Pulmonary artery endothelial cell (primary cell): ENCODE results near the gene RHBDL1. TPM values are rescaled to one million over a fixed set of nuclear protein-coding genes. Genes with fewer than 3 reads are reported as not detected.
"Not testable (repeated sequence)": the region's sequence is repeated elsewhere in the genome, so short reads cannot be mapped to it uniquely, and the experiment has no call there.

Source experiments
- DNase-seq: peaks from one replicate; pipeline ENCODE4 v3.0.0-alpha.2; 2011; ENCODE audit warnings: low read depth, low spot score
- total RNA-seq: library from RNA; depleted of rRNA; stranded (reverse); fragments of >200 nt; gene quantifications from 2 replicates; pipeline ENCODE4 v1.2.3, GENCODE V29; 2014

The RHBDL1 gene
- total RNA-seq, 1 donor from 2014 or later = 0.73 TPM

DNA sequence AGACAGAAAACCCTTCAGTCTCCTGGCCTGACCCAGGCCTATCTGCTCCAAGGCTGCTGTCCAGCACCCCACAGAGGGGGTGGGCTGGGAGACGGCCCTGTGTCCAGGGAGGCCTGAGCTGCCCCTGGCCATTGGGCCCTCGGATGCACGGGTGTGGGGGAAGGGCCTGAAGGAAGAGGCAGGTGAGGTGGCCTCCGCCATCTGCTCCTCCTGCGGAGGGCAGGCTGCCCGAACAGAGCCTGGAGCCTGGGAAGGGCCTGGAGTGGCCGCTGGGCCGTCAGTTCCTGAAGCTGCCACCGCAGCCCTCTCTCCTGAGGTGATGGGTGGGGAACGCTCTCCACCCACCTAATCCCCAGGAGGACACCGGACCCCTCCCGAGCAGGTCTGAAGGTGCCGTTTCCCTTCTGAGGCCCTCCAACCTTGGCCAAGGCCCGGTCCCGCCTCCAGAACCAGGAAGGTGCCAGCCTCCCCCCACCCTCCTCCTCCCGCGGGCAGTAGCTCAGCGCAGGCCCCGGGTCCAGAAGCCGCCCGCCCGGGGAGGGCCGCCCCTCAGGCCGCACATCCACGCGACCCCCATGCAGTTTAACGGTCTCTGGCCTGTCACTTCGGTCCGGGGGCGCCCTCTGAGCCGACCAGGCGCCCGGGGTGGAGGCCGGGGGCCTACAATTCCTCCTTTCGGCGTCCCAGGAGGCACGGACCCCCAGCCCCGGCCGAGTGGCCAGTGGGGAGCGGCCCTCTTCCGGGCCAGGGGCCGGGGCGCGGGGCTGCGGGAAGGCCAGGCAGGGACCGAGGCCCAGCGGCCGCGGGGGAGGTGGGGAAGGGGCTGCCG is 29.3 kb downstream of the RHBDL1 start:
- no peak for DNase-seq

DNA sequence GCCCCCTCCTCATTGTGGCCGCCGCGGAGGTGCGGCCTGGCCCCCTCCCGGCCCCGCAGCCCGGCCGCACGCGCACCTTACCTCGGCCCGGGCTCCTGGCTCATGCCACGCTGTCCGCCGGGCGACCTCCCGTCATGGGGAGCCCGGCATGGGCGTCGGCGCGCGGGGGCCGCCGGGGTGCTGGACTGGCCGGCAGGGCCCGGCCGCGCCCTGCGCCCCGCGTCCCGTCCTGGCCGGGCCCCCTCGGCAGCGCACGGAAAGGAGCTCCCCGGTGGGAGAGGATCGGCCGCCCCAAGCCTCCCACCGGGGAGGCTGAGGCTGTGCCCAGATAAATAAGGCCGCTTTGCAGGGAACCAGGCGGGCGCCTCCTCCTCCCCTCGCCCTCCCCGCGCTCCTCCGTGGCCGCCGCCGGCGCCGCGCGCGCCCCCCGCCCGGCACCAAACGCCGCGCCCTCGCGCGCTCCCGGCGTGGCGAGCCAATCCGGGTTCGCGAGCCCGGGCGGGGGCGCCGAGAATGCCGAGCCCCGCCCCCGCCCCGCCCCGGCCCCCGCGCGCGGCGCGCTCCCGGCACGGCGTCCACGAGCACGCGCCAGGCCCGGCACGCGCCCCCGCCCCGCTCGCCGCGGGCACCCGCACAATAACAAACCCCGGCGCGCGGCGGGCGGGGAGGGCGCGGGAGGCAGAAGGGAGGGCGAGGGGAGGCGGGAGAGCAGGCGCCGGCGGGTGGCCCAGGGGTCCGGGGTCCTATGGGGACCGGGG is 30.1 kb downstream of the RHBDL1 start, which contains the start of gene FBXL16:
Gene FBXL16 (minus strand): TSS at position 371 of the 758 bp plus-strand sequence. CDS start 8,396 bp downstream, outside the sequence.
- DNase-seq = no peak

DNA sequence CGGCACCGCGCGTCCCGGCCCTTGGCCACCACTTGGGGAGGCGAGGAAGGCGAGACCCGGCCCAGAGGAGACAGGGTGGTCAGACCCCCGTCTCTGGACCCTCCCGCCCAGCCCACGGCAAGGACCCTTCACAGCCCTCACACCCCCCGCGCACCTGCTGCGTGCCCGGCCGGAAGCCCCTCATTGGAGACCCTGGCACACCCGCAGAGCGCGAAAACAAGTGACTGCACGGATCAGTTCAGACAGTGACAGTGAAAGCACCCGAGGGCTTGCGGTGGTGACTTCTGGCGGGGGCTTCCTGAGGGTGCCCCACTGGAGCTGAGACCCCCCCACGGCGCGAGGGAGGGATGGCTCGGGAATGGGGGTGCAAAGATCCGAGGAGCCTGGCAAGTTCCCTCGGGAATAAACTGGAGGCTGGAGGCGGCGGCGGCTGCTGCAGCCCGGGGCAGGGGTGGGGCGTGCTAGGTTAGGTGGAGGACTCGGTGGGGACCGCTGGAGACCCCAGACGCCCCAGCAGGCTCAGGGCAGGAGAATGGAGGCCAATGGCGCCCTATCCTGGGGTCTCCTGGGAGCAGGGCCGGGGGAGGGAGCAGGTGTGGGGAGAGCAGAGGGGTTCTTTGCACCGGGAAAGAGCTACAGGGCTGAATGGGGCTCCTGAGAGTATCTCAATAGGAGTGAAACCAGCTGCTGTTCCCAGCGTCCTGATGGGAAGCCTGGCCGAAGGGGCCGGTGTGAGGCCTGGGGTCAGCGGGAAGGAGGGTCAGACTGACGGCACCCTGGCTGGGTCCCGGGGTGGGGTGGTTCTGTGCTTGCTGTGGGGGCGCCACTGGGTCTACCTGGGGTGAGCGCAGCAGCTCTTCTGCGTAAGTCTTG is 31.0 kb downstream of the RHBDL1 start:
- DNase-seq = no peak

DNA sequence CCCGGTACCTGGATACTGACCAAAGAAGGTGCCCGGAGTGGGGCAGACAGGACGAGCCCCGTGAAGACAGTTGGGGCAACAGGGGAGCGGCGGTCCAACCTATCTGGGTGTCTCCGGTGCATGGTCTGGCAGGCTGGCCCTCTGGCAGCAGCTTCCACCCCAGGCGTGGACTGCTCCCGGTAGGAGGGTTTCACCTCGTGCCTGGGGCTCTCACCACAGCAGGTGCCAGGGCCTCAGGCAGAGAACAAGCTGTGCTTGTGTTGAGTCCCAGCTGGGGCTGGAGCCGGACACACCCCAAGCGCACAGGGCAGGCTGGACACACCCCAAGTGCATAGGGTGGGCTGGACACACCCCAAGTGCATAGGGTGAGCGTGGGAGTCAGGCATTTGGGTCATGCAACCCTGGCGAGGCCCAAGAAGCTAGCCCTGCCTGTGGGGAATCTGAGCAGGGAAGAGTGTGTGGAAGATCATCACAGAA is 31.6 kb downstream of the RHBDL1 start:
- no peak for DNase-seq

DNA sequence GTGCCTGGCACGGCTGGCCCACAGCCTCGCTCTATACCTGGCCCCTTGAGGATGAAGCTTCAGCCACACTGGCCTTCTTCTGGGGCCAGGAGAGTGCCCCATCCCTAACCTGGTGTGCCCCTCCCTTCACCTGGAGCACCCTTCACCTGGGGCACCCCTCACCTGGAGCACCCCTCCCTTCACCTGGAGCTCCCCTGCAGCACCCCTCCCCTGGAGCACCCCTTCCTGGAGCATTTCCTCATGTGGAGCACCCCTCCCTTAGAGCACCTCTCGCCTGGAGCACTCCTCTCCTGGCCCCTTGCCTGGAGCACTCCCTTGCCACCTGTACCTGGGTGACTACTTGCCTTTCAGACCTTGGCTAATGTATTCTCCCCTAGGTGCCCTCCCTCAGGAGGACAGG is 32.5 kb downstream of the RHBDL1 start:
- no peak for DNase-seq

DNA sequence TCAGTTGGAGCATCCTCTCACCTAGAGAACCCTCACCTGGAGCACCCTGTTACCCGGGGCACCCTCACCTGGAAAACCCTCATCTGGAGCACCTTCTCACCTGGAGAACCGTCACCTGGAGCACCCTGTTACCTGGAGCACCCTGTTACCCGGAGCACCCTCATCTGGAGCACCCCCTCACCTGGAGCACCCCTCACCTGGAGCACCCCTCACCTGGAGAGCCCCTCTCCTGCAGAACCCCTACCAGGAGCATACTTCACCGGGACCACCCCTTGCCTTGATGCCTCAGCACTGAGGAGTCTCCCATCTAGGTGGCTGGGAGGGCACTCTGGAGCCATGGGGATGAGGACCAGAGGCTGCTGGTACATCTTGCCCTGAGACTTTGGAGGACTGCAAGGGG is 33.5 kb downstream of the RHBDL1 start:
- DNase-seq = no peak

DNA sequence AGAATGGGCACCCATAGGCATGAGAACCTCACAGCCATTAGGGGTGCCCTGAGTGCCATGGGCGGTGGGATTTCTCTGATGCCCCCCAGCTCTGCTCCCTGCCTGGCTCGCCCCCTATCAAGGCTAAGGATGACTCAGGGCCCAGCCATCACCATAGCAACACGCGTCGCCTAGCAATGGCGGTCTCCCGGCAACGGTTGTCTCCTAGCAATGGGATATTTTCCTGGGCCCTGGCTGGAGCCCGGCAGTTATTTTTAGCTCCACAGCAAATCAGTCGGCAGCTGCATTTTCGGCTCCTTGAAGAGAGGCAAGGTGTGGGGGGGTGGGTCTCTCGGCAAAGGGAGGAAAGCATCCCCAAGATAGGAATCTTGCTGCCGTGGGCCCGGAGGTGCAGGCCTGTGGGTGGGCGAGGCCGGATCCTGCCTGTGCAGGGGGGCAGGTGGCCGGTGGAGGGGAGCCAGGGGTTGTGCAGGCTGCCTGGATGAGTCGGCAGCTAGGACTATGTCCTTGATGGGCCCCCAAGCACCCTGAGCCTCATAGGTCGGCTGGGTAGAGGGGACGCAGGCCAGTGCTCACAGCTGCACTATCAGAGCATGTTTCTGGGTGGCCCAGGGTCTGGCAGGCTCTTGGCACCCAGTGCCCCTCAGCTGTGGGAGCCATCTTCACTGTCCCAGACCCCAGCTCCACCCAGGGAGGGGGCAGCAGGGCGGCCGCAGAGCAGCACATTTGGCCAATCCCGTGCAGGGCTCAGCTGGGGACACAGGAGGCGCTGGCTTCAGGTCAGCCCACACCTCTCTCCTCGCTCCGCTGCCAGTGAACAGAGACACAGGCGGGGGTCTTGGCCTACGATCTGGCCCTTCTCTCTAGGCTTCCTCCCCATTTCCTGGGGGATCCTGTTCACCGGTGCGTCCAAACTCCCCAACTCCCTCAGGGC is 34.4 kb downstream of the RHBDL1 start:
- no peak for DNase-seq

DNA sequence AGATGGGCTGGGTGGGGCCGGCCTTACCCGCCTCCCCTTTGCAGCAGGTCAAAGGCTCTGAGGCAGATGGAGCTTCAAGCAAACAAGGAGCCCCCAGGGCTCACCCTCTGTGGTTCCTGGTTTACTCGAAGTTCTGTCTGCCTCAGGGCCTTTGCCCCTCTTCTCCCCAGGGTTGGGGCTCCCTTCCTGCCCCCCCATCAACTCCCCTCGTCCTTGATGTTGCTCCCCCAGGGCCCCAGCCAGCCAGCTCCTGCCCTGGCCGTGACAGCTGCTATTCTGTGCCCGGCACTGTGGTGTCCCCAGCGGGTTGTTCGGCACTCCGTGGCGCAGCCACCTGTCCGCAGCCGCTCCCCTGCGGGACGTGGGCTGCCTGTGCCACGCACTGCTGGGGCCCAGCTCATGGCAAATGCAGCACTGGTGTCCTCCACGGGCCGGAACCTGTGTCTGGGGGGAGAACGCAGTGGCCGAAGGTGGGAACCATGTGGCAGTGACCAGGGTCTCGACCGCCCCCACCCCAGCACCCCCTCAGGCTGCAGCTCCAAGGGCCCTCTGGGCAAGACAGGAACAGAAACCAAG is 35.1 kb downstream of the RHBDL1 start:
- DNase-seq = no peak

DNA sequence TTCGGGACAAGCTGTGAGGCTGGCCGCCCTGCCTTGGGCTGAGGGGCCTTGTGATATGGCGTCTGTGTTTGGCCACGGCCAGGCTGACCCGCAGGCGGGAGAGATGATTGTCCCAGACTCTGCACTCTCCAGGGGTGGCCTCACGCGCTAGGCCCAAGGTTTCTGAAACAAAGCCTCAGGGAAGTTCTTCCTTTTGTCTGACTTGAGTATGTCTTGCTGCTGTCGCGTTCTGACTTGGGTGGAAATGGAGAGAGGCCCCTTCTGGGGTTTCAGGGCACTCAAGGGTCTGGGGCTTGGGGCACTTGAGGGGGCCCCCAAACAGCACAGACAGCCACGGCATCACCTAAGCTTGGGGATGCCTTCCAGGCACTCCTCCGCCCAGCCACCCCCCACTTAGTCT is 35.6 kb downstream of the RHBDL1 start:
- no peak for DNase-seq

DNA sequence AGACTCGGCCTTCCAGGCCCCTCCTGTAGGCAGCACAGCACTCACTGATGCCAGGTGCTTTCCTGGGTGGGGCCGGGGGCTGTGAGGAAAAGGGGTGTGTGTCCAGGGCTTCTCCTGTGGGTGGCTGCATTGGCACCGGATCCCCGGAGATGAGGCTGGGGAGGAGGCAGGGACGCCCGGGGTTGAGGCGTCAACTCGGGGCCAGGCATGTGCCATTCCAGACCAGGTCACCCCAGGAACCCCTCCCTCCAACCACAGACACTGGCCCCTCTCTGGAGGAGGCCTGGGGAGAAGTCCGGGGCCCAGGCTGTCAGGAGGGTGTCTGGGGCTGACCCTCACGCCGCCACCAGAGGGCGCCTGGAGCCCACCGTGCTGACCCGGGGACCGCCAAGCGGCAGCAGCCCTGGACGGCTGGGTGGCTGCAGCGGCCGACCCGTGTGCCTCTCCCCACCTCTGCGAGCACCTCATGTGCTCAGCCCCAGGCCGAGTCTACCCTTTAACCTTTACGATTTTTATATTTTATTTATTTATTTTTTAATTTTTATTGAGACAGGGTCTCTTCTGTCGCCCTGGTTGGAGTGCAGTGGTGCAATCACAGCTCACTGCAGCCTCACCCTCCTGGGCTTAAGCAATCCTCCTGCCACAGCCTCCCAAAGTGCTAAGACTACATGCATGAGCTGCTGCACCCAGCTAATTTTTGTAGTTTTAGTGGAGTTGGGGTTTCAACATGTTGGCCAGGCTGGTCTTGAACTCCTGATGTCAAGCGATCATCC is 36.3 kb downstream of the RHBDL1 start:
- DNase-seq = no peak

DNA sequence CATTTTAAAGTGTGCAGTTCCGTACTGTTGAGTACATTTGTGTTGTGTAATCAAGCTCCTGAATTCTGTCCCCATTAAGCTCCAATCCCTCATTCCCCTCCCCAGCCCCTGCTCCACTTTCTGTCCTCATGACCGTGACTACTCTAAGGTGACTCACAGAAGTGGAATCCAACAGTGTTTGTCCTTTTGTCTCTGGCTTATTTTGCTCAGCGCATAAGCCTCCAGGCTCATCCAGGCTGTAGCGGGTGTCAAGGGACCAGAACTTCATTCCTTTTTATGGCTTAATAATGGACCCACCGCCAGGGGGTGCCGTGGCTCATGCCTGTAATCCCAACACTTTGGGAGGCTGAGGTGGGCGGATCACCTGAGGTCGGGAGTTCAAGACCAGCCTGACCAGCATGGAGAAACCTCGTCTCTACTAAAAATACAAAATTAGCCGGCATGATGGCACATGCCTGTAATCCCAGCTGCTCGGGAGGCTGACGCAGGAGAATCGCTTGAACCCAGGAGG is 37.3 kb downstream of the RHBDL1 start:
- not testable (repeated sequence) for DNase-seq

DNA sequence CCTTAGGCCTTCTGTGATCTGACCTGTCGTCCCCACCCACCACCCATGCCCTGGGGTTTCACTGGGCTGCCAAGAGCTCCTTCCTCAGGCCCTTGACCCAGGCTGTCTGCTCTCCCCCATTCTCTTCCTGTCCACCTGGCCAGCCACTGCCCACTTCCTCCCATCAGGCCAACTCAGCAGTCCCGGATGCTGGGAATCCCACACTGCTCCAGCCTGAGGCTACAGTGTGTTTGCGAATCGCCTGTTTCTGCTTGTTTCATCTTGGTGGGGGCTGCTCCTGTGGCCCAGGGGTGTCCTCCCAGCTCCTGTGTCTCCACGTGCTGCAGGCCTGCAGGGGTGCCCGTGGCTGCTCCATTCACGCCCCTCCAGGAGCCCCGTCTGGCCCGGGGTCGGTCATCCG is 38.6 kb downstream of the RHBDL1 start:
- no peak for DNase-seq

DNA sequence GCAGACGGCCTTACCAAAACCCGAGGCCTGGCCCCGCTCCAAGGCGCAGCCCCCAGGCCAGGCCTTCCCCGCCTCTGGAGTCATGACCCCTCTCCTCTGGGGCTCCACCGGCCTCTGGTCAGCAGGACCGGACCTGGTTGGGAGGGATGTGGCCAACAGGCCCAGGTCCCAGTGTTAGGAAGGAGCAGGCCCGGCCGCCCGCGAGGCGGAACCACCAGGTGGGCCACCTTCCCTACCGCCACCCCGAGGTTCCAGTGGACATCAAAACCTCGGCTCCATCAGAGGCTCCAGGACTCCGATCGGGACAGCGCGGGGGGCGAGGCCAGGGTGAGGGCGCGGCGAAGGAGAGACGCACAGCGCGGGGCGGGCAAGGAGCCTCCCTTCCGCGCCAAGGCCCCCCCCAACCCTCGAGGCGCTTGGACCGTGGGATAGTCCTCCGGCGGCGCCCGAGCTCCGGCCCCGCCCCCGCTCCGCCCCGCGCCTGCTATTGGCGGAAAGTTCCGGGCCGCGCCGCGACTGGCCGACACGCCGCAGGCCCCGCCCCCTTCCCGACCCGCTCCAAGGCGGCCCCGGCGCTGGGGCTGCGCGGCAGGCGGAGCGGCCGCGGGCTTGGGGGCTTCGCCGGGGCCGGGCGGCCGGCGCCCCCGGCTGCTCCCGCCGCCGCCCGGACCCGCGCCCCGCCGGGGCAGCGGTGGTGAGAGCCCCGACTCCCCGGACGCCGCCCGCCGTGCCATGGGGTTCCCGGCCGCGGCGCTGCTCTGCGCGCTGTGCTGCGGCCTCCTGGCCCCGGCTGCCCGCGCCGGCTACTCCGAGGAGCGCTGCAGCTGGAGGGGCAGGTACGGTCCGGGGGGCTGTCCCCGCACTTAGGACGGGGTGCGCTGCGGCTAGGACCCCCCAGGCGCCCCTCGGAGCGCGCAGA is 39.3 kb downstream of the RHBDL1 start, which contains the start of gene METRN:
Gene METRN (plus strand): TSS at position 561 of the 919 bp plus-strand sequence. CDS start 172 bp downstream, at position 733.
- DNase-seq = no peak

DNA sequence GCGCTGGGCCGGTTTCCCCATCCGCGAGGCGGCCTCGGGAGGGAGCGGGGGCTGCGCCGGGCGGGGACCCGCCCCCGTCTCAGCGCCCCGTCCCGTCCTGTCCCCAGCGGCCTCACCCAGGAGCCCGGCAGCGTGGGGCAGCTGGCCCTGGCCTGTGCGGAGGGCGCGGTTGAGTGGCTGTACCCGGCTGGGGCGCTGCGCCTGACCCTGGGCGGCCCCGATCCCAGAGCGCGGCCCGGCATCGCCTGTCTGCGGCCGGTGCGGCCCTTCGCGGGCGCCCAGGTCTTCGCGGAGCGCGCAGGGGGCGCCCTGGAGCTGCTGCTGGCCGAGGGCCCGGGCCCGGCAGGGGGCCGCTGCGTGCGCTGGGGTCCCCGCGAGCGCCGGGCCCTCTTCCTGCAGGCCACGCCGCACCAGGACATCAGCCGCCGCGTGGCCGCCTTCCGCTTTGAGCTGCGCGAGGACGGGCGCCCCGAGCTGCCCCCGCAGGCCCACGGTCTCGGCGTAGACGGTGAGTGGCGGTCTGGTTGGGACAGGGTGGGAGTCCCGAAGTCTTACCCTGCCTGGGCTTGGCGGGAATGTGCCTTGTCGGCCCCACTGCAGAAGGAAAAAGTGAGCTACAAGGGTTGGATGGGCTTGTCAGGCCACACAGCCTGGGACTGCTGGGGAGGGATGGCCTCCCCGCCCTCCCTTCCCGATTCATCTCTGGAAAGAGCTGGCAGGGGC is 40.2 kb downstream of the RHBDL1 start:
- DNase-seq = no peak

DNA sequence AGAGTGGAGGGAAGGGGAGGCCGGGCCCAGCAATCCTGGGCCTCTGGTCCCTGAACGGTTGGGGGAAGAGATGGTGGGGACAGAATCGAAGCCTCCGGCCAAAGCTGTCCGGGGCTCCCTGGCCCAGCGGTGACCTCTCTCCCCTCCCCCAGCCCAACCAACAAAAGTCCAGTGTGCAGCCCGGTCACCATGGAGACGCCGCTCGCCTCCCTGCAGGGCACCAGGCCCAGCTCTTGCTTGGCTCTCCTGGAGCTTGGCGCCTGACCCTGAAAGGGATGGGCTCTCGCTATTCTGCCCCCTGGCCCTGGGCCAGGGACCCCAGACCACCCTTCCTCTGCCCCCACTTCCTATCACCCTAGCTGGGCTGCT is 40.7 kb downstream of the RHBDL1 start:
- no peak for DNase-seq

DNA sequence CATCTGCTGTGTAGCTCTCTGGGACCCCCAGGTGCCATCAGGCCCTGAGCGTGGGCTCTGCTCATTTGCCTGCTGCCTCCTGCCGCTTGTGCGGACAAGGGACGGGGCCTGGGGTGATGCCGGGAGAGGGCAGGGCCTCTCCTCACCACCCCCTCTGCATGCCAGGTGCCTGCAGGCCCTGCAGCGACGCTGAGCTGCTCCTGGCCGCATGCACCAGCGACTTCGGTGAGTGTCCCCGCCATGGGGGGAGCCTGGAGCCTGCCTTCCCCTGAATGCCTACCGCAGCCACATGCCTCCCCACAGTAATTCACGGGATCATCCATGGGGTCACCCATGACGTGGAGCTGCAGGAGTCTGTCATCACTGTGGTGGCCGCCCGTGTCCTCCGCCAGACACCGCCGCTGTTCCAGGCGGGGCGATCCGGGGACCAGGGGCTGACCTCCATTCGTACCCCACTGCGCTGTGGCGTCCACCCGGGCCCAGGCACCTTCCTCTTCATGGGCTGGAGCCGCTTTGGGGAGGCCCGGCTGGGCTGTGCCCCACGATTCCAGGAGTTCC is 41.4 kb downstream of the RHBDL1 start:
- DNase-seq = no peak
